Measurements from ENCODE around the gene ZDHHC19.

GRCh38 chr3:196169836-196170240 lies 41.4 kb downstream of the ZDHHC19 start:
- no peak for TF ChIP-seq CTCF (IDR thresholded peaks at IDR 0.05; ENCODE audit: borderline replicate concordance, extremely low read depth, low read length, poor library complexity, severe bottlenecking)
- TF ChIP-seq EZH2 (IDR thresholded peaks at IDR 0.05; ENCODE audit: borderline replicate concordance, low read depth, low read length, severe bottlenecking), result no peak

All from DND-41 (cell line).